ENCODE results near the gene NCMAP. TPM values are rescaled to one million over a fixed set of nuclear protein-coding genes. Genes with fewer than 3 reads are reported as not detected.

NCMAP gene
- total RNA-seq, 2 donors from 2014 or later = 0.14 TPM; not detected in 1

DNA sequence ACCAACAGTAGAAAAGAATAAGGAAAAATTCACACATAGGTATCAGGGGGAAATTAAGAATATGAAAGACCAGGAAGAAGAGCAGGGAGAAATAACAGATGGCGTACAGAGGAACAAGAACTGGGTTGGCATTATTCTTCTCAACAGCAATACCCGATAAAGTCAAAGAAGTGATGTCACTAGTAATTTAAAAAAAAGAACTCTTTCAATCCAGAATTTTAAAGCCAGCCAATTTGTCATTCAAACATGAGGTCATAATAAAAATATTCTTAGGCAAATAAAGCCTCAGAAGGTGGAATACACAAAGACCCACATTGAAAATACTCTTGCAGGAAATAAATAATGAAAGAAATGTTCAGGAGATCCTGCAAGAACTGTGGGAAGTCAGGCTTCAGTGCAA lies 8.8 kb downstream of the NCMAP start:
- Histone ChIP-seq H3K27ac (no peak overlapping the region), H3K9me3 (no peaks in the 10 kb centered on the region), H3K27me3 (replicated peaks; ENCODE audit: insufficient read depth) (no peaks in the 10 kb centered on the region), H3K4me3 (no peak overlapping the region), H3K36me3 (no peaks in the 10 kb centered on the region), H3K4me1 (ENCODE audit: control insufficient read depth in 1 of 2, low read depth in 2 of 2) (no peaks in the 10 kb centered on the region)
- ATAC-seq (ENCODE audit: insufficient number of reproducible peaks, low FRiP score, low read depth) (no peak), DNase-seq (ENCODE audit: low spot score) (no peak)
- TF ChIP-seq, protein P1, sequence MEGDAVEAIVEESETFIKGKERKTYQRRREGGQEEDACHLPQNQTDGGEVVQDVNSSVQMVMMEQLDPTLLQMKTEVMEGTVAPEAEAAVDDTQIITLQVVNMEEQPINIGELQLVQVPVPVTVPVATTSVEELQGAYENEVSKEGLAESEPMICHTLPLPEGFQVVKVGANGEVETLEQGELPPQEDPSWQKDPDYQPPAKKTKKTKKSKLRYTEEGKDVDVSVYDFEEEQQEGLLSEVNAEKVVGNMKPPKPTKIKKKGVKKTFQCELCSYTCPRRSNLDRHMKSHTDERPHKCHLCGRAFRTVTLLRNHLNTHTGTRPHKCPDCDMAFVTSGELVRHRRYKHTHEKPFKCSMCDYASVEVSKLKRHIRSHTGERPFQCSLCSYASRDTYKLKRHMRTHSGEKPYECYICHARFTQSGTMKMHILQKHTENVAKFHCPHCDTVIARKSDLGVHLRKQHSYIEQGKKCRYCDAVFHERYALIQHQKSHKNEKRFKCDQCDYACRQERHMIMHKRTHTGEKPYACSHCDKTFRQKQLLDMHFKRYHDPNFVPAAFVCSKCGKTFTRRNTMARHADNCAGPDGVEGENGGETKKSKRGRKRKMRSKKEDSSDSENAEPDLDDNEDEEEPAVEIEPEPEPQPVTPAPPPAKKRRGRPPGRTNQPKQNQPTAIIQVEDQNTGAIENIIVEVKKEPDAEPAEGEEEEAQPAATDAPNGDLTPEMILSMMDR (IDR thresholded peaks at IDR 0.05) = no peak

DNA sequence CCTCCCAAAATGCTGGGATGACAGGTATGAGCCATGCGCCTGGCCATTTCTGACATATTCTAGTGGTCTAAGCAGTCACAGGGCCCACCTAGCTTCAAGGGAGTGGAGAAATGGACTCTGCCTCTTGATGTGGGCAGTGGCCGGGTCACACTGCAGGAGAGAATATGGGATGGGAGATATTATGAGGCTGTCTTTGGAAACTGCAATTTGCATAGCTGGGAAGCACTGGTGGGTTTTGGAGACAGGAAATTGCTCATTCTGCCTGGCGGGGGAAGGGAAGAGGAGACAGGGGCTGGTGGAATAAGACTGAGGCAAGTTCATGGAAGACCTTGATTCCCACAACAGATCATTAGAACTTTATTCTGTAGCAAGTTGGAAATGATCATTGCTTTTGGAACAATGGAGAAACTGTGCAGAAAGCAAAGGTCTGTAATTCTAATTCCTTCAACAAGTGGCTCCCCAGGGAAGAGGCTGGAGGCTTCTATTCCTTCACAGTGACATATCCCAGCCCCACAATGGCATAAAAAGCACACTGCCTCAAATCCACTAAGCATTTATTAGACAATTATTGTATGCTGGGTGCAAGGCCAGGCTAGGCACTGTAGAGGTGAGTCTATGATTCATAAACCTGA lies 10.5 kb downstream of the NCMAP start:
- Histone ChIP-seq H3K27me3 (replicated peaks; ENCODE audit: insufficient read depth) (no peaks in the 10 kb centered on the region), H3K9me3 (no peaks in the 10 kb centered on the region), H3K36me3 (no peaks in the 10 kb centered on the region), H3K27ac (no peak overlapping the region), H3K4me3 (no peak overlapping the region), H3K4me1 (ENCODE audit: control insufficient read depth in 1 of 2, low read depth in 2 of 2) (no peaks in the 10 kb centered on the region)
- DNase-seq (ENCODE audit: low spot score) (no peak), ATAC-seq (ENCODE audit: insufficient number of reproducible peaks, low FRiP score, low read depth) (no peak)
- TF ChIP-seq, protein P1 (IDR thresholded peaks at IDR 0.05) = no peak

DNA sequence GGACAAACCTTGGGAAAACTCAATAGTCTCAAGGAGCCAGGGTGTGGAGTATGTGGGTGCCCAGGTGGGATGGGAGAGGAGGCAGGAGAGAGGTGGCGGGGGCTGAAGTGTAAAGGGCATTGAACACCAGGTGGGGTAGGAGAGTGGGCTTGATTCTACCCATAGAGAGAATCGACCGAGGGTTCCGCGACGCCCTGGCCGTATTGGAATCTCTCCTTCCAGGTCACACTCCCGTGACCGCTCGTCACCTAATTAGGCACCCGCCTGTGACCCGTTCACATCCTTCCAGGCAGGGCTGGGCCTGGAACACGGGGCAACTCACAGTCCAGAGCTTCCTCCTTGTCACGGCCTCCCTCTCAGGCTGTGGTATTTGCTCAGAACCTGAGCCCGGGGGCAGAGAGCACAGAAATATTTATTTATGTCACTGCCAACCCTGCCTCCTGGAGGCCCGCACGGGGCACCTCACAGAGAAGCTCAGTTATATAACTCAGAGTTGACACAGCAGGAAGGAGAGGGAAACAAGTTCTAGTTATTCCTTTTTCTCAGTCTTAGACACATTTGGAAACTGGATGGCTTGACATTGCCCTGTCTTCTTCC lies 12.0 kb downstream of the NCMAP start:
- ATAC-seq (ENCODE audit: insufficient number of reproducible peaks, low FRiP score, low read depth) (no peak), DNase-seq (ENCODE audit: low spot score) (no peak)
- TF ChIP-seq, protein P1 (IDR thresholded peaks at IDR 0.05) = no peak
- Histone ChIP-seq H3K9me3 (no peaks in the 10 kb centered on the region), H3K4me3 (no peak overlapping the region), H3K36me3 (no peaks in the 10 kb centered on the region), H3K27me3 (replicated peaks; ENCODE audit: insufficient read depth) (no peaks in the 10 kb centered on the region), H3K27ac (no peak overlapping the region), H3K4me1 (ENCODE audit: control insufficient read depth in 1 of 2, low read depth in 2 of 2) (no peaks in the 10 kb centered on the region)

DNA sequence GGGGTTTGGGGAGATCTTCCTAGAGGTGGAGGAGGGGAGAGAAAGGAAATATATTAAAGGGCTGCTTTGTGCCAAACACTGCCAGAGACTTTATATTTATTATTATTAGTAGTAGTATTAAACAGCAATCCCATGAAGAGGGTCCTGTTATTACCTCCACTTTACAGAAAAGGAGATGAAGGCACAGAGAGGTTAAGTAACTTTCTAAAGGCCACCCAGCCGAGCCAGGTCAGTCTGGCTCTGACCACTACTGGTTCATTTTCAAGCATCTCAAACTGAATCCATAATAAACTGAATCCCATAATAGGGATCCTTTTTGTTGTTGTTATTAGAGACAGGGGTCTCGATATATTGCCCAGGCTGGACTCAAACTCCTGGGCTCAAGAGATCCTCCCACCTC lies 12.6 kb downstream of the NCMAP start:
- Histone ChIP-seq H3K27ac (no peak overlapping the region), H3K4me3 (no peak overlapping the region), H3K9me3 (no peaks in the 10 kb centered on the region), H3K4me1 (ENCODE audit: control insufficient read depth in 1 of 2, low read depth in 2 of 2) (no peaks in the 10 kb centered on the region), H3K27me3 (replicated peaks; ENCODE audit: insufficient read depth) (no peaks in the 10 kb centered on the region), H3K36me3 (no peaks in the 10 kb centered on the region)
- ATAC-seq (ENCODE audit: insufficient number of reproducible peaks, low FRiP score, low read depth) (no peak), DNase-seq (ENCODE audit: low spot score) (no peak)
- TF ChIP-seq, protein P1 (IDR thresholded peaks at IDR 0.05) = no peak

DNA sequence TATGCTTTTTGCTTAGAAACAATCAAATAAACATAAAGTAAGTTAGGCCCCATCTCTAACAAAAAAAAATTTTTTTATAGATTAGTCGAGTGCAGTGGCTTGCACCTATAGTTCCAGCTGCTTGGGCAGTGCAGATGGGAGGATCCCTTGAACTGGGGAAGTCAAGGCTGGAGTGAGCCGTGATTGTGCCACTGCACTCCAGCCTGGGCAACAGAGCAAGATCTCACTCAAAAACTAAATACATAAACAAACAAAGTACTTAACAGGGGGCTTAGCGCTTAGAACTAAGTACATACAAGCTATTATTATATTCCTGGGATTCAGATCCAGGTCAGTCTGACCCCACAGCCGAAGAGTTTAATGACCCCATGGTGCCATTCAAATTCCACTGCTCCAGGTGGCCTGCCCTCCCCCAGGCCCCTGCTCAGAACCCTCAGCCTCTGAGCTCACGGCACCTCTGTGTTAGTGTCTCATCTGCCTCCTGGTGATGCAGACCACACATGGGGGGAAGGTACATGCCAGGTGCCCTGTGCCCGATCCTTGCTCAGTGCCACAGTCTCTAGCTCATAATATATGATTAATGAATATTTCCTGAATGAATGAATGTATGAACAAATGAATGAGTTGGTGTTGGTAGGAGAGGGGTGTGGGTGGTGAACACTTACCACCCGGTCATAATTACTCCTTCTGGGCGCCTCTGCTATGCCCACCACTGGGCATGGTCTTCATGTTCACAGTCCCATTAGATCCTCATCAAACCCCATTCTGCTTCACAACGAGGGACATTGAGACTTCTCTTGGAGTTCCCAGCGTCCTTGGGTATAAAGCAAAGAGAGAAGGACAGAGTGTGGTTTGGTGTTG lies 14.6 kb downstream of the NCMAP start:
- TF ChIP-seq, protein P1 (IDR thresholded peaks at IDR 0.05) = no peak
- Histone ChIP-seq H3K4me1 (ENCODE audit: control insufficient read depth in 1 of 2, low read depth in 2 of 2) (no peaks in the 10 kb centered on the region), H3K4me3 (no peak overlapping the region), H3K9me3 (no peaks in the 10 kb centered on the region), H3K36me3 (no peaks in the 10 kb centered on the region), H3K27me3 (replicated peaks; ENCODE audit: insufficient read depth) (no peaks in the 10 kb centered on the region), H3K27ac (no peak overlapping the region)
- ATAC-seq (ENCODE audit: insufficient number of reproducible peaks, low FRiP score, low read depth) (no peak), DNase-seq (ENCODE audit: low spot score) (no peak)

Measured in thoracic aorta (tissue), 2 donors.